ENCODE measurements around the gene GOLGA1. TPM values are rescaled to one million over a fixed set of nuclear protein-coding genes. Genes with fewer than 3 reads are reported as not detected.

The GOLGA1 gene
- total RNA-seq, 1 experiment from 2014 or later: 9.6 TPM

GRCh38 chr9:124897570-124898460 lies 43.1 kb downstream of the GOLGA1 start:
- TF ChIP-seq CDX4 (CRISPR knock-in tag; IDR thresholded peaks at IDR 0.05; ENCODE audit: borderline replicate concordance) (no peak), CREB1 (CRISPR knock-in tag; IDR thresholded peaks at IDR 0.05) (no peak), GABPB1 (CRISPR knock-in tag; IDR thresholded peaks at IDR 0.05) (peak; percentile 98), ZBTB21 (CRISPR knock-in tag; IDR thresholded peaks at IDR 0.05; ENCODE audit: borderline replicate concordance) (no peak), CREM (CRISPR knock-in tag; IDR thresholded peaks at IDR 0.05) (no peak)
- no peak for ATAC-seq
- H3K4me1 Mint-ChIP-seq: peaks cover 7% of the 10 kb centered on the region; the same call in 1 of the 2 replicates
- H3K9me3 Mint-ChIP-seq: no peaks in the 10 kb centered on the region
- CTCF ChIA-PET: interaction anchor here (0.5 to 1.0 kb wide), 3 partner anchors 15 to 57 kb away, joined by 3 to 4 read pairs (median 3); partner anchors contain the start of gene WDR38
- 0 out of 2 replicates have a peak overlapping the region, but pooled peaks have one; percentile 17 for H3K27ac Mint-ChIP-seq
- no peak overlapping the region for H3K4me3 Mint-ChIP-seq
- POLR2A ChIA-PET: no interaction called here
- peaks cover 3% of the 10 kb centered on the region; the same call in 1 of the 2 replicates for H3K36me3 Mint-ChIP-seq
- no peaks in the 10 kb centered on the region for H3K27me3 Mint-ChIP-seq (ENCODE audit: low read depth)
- no peak for DNase-seq (ENCODE audit: low spot score)

GRCh38 chr9:124894741-124895170 lies 46.1 kb downstream of the GOLGA1 start:
- no peak overlapping the region for H3K4me3 Mint-ChIP-seq
- no peaks in the 10 kb centered on the region for H3K9me3 Mint-ChIP-seq
- H3K27ac Mint-ChIP-seq: peak overlapping the region; percentile 61
- H3K27me3 Mint-ChIP-seq (ENCODE audit: low read depth): no peaks in the 10 kb centered on the region
- DNase-seq (ENCODE audit: low spot score): peak; percentile 39
- peaks cover 5% of the 10 kb centered on the region; the same call in 1 of the 2 replicates for H3K36me3 Mint-ChIP-seq
- ChIA-PET CTCF (interaction anchor here (0.8 to 2.9 kb wide), 9 partner anchors 13 to 347 kb away, joined by 3 to 16 read pairs (median 4); partner anchors contain the start of genes ARPC5L, RPL35 and WDR38), POLR2A (interaction anchor here (0.8 kb wide), 1 partner anchor 38 kb away, joined by 3 read pairs; no protein-coding TSS in a partner anchor)
- H3K4me1 Mint-ChIP-seq: peaks cover 7% of the 10 kb centered on the region; the same call in 1 of the 2 replicates
- peak; percentile 92 for ATAC-seq
- TF ChIP-seq SP1 (CRISPR knock-in tag; conservative IDR thresholded peaks at IDR 0.05) (no peak), NFYB (CRISPR knock-in tag; conservative IDR thresholded peaks at IDR 0.05; ENCODE audit: low read depth) (no peak), FOXP1 (CRISPR knock-in tag; IDR thresholded peaks at IDR 0.05; ENCODE audit: borderline replicate concordance) (no peak), PRRX2 (CRISPR knock-in tag; IDR thresholded peaks at IDR 0.05) (no peak), NR1H2 (CRISPR knock-in tag; IDR thresholded peaks at IDR 0.05) (no peak), TP53 (CRISPR knock-in tag; IDR thresholded peaks at IDR 0.05) (no peak), ZNF396 (CRISPR knock-in tag; IDR thresholded peaks at IDR 0.05; ENCODE audit: borderline replicate concordance) (no peak), ATF2 (CRISPR knock-in tag; IDR thresholded peaks at IDR 0.05; ENCODE audit: borderline replicate concordance, low read depth) (no peak), ZNF512 (CRISPR knock-in tag; IDR thresholded peaks at IDR 0.05; ENCODE audit: borderline replicate concordance) (no peak), STAT6 (CRISPR knock-in tag; conservative IDR thresholded peaks at IDR 0.05; ENCODE audit: low read depth) (no peak), FOXP4 (CRISPR knock-in tag; IDR thresholded peaks at IDR 0.05) (no peak), TCF7 (CRISPR knock-in tag; IDR thresholded peaks at IDR 0.05; ENCODE audit: low read depth) (no peak), ZNF232 (CRISPR knock-in tag; IDR thresholded peaks at IDR 0.05) (no peak), ARID4B (CRISPR knock-in tag; IDR thresholded peaks at IDR 0.05; ENCODE audit: borderline replicate concordance) (no peak), ZNF138 (CRISPR knock-in tag; conservative IDR thresholded peaks at IDR 0.05) (no peak)

Data from WTC11 (cell line).